ENCODE data around the gene IFNAR1. TPM values are rescaled to one million over a fixed set of nuclear protein-coding genes. Genes with fewer than 3 reads are reported as not detected.
A peak's percentile ranks its signal among the peaks of the same experiment; 100 is the strongest.
"Not testable (repeated sequence)": the region's sequence is repeated elsewhere in the genome, so short reads cannot be mapped to it uniquely, and the experiment has no call there.

Gene IFNAR1
- polyA plus RNA-seq, 5 donors, result 24.3 to 35.1 (median 34.6) TPM

GRCh38 chr21:33334824-33335223, 10.1 kb downstream of the IFNAR1 start:
- DNase-seq, result no peak

GRCh38 chr21:33339135-33339534, 14.4 kb downstream of the IFNAR1 start:
- no peak for DNase-seq

GRCh38 chr21:33339918-33340317, 15.1 kb downstream of the IFNAR1 start:
- DNase-seq, result no peak

- no peak for DNase-seq
Observed at GRCh38 chr21:33345751-33346238, 21.0 kb downstream of the IFNAR1 start.

- DNase-seq, result no peak
Observed at GRCh38 chr21:33348706-33349105, 23.9 kb downstream of the IFNAR1 start.

GRCh38 chr21:33350676-33351075, 25.9 kb downstream of the IFNAR1 start:
- no peak for DNase-seq

- DNase-seq, result no peak
Observed at GRCh38 chr21:33355355-33355754, 30.6 kb downstream of the IFNAR1 start.

- DNase-seq, result no peak
Observed at GRCh38 chr21:33355996-33356395, 31.2 kb downstream of the IFNAR1 start.

- DNase-seq, result no peak
Observed at GRCh38 chr21:33357177-33357576, 32.4 kb downstream of the IFNAR1 start.

- no peak for DNase-seq
Observed at GRCh38 chr21:33359446-33359845, 34.7 kb downstream of the IFNAR1 start.

GRCh38 chr21:33360281-33360680, 35.5 kb downstream of the IFNAR1 start:
- DNase-seq, result no peak

- DNase-seq, result peak; percentile 44
Observed at GRCh38 chr21:33360881-33361602, 36.3 kb downstream of the IFNAR1 start.

GRCh38 chr21:33362044-33362555, 37.3 kb downstream of the IFNAR1 start:
- no peak for DNase-seq

GRCh38 chr21:33363911-33364609, 39.3 kb downstream of the IFNAR1 start:
- DNase-seq, result not testable (repeated sequence)

- DNase-seq, result no peak
Observed at GRCh38 chr21:33364830-33365229, 40.1 kb downstream of the IFNAR1 start.

GRCh38 chr21:33367309-33367973, 42.7 kb downstream of the IFNAR1 start:
- DNase-seq, result no peak

- DNase-seq, result no peak
Observed at GRCh38 chr21:33368124-33368523, 43.4 kb downstream of the IFNAR1 start.

- DNase-seq, result no peak
Observed at GRCh38 chr21:33368576-33368975, 43.8 kb downstream of the IFNAR1 start.

- DNase-seq, result no peak
Observed at GRCh38 chr21:33369586-33369985, 44.8 kb downstream of the IFNAR1 start.

GRCh38 chr21:33370305-33370704, 45.5 kb downstream of the IFNAR1 start:
- no peak for DNase-seq

- DNase-seq, result no peak
Observed at GRCh38 chr21:33371366-33371765, 46.6 kb downstream of the IFNAR1 start.

- DNase-seq, result no peak
Observed at GRCh38 chr21:33372582-33372981, 47.8 kb downstream of the IFNAR1 start.
